ENCODE measurements around the gene RNASE12.

The RNASE12 gene

GRCh38 chr14:20591235-20591634 lies at the start of gene RNASE12:
Gene RNASE12 (minus strand): TSS chr14:20591376. CDS start chr14:20590723, 653 bp downstream.
- Histone ChIP-seq H3K79me2 (ENCODE audit: control insufficient read depth, insufficient read depth, low read length, unreplicated experiment) (no peaks in the 10 kb centered on the region), H2AFZ (ENCODE audit: low read length, unreplicated experiment) (peak within 1 kb of the TSS; percentile 58), H3K27ac (ENCODE audit: low read depth, low read length) (no peak within 1 kb of the TSS), H3K4me1 (ENCODE audit: control insufficient read depth, insufficient read depth, low read length, unreplicated experiment) (peaks cover 6% of the 10 kb centered on the region), H3K4me3 (ENCODE audit: low read depth, low read length) (peak within 1 kb of the TSS; percentile 46), H3K36me3 (ENCODE audit: insufficient read depth, low read length) (no peaks in the 10 kb centered on the region), H3K27me3 (ENCODE audit: insufficient read depth, low read length) (peaks cover 58% of the 10 kb centered on the region)

GRCh38 chr14:20632831-20633691 lies 41.9 kb upstream of the RNASE12 start:
- Histone ChIP-seq H3K4me3 (ENCODE audit: low read depth, low read length) (peak overlapping the region; percentile 72), H3K27me3 (ENCODE audit: insufficient read depth, low read length) (peaks cover 61% of the 10 kb centered on the region), H3K36me3 (ENCODE audit: insufficient read depth, low read length) (no peaks in the 10 kb centered on the region), H2AFZ (ENCODE audit: low read length, unreplicated experiment) (no peak overlapping the region), H3K79me2 (ENCODE audit: control insufficient read depth, insufficient read depth, low read length, unreplicated experiment) (no peaks in the 10 kb centered on the region), H3K27ac (ENCODE audit: low read depth, low read length) (no peak overlapping the region), H3K4me1 (ENCODE audit: control insufficient read depth, insufficient read depth, low read length, unreplicated experiment) (peaks cover 2% of the 10 kb centered on the region)

- Histone ChIP-seq H3K27ac (ENCODE audit: low read depth, low read length) (no peak overlapping the region), H3K27me3 (ENCODE audit: insufficient read depth, low read length) (peaks cover 57% of the 10 kb centered on the region)
Measured at GRCh38 chr14:20632448-20632830, 41.3 kb upstream of the RNASE12 start.

DNA sequence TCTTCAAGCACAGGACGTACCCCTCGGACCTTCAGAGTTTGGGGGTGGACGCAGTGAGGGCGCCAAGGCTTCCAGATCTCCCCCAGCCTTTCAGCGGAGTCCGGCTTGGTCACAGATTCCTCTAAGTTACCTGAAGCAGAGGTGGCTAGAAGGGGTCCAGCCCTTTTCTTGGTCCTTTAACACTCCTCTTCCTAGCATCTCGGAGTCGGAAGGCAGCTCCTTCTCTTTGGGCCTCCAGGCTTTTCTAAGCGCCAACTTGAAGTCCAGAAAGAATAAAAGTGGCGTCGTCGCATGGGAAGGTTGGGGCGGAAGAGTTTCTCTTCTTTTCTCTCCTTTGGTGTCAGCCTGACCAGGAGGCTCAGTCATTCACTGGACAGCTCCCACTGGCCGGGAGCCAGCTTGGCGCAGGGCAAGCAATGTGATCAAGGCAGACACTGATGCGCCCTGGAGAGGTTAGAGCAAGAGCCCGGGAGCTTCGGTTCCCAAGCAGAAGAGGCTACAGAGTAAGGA lies 40.8 kb upstream of the RNASE12 start:
- H3K27me3 ChIP-seq (ENCODE audit: insufficient read depth, low read length) = peaks cover 52% of the 10 kb centered on the region
- H3K36me3 ChIP-seq (ENCODE audit: insufficient read depth, low read length) = no peaks in the 10 kb centered on the region
- H3K79me2 ChIP-seq (ENCODE audit: control insufficient read depth, insufficient read depth, low read length, unreplicated experiment) = no peaks in the 10 kb centered on the region
- peak overlapping the region; percentile 72 for H3K4me3 ChIP-seq (ENCODE audit: low read depth, low read length)
- H2AFZ ChIP-seq (ENCODE audit: low read length, unreplicated experiment) = no peak overlapping the region
- peaks cover 9% of the 10 kb centered on the region for H3K4me1 ChIP-seq (ENCODE audit: control insufficient read depth, insufficient read depth, low read length, unreplicated experiment)
- no peak overlapping the region for H3K27ac ChIP-seq (ENCODE audit: low read depth, low read length)

More at GRCh38 chr14:20632448-20632830, 41.3 kb upstream of the RNASE12 start:
- peak overlapping the region; percentile 72 for H3K4me3 ChIP-seq (ENCODE audit: low read depth, low read length)
- no peak overlapping the region for H2AFZ ChIP-seq (ENCODE audit: low read length, unreplicated experiment)
- H3K79me2 ChIP-seq (ENCODE audit: control insufficient read depth, insufficient read depth, low read length, unreplicated experiment) = no peaks in the 10 kb centered on the region
- H3K36me3 ChIP-seq (ENCODE audit: insufficient read depth, low read length) = no peaks in the 10 kb centered on the region
- H3K4me1 ChIP-seq (ENCODE audit: control insufficient read depth, insufficient read depth, low read length, unreplicated experiment) = peaks cover 6% of the 10 kb centered on the region

DNA sequence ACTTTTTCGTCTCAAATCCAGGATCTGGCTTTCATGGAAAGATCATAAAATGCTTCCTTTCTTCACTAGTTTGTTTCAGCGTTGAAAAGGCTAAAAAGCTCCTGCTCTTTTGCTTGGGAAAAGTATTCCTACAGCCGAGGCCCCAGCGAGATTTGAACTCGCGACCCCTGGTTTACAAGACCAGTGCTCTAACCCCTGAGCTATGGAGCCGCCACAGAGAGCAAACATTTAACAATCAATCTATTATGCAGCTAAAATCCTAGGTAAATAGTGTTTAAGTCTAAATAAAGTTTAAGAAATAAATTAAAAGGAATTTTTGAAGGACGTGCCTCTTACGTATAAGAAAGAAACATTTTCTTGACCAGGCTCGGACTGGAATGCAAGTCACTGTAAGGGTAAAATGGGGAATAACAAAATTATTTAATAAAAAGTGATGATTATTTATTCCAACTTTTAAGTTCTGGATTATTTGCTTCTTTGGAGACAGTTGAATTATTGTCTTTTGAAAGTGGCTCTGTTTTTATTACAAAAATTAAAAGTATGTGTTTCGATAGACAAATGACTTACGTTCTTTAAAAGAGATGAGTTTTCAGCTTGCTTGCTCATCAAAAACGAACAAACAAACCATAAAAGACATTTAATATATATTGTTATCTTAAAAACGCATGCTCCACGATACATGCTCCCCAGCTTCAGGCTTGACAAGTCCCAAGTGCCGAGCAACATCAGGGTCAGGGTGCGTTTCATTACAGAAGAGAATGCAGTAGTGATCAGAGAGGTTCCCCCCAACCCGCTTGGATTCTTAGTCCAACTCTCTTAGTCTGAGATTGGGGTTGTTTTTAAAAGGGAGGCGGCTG lies 40.1 kb upstream of the RNASE12 start:
- Histone ChIP-seq H3K4me3 (ENCODE audit: low read depth, low read length) (peak overlapping the region; percentile 76), H2AFZ (ENCODE audit: low read length, unreplicated experiment) (no peak overlapping the region), H3K4me1 (ENCODE audit: control insufficient read depth, insufficient read depth, low read length, unreplicated experiment) (peaks cover 16% of the 10 kb centered on the region), H3K27me3 (ENCODE audit: insufficient read depth, low read length) (peaks cover 48% of the 10 kb centered on the region), H3K79me2 (ENCODE audit: control insufficient read depth, insufficient read depth, low read length, unreplicated experiment) (no peaks in the 10 kb centered on the region), H3K36me3 (ENCODE audit: insufficient read depth, low read length) (no peaks in the 10 kb centered on the region), H3K27ac (ENCODE audit: low read depth, low read length) (no peak overlapping the region)

DNA sequence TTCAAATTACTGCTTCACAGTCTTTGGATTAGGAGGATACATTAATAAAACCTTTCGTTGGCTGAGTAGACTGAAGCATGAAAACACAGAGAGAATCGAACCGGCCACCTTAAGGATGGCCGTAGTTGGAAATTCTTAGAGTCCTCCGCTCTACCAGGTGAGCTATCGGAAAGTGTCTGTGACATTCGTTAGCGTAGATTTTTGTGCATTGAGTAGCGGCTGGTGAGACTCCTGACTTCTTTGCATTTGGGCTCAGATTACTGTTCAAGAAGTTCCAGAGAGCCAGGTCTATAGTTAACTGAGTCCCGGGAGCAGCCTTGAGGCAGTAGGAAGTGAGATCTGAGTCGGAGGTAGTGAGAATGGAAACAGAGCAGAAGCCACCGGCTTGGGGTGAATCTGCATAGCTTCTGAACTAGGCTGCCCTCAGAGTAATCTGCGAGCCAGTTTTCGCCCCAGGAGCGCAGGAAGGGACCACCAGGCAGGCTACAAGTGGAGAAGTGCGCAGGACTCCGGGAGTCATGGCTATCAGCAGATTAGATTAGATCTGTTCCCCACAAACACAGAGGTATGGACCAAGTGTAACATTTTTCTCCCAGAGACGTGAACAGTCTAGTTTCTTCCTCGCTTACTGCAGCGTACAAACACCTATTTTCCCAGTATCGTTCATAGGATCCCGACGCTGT lies 39.3 kb upstream of the RNASE12 start:
- Histone ChIP-seq H2AFZ (ENCODE audit: low read length, unreplicated experiment) (no peak overlapping the region), H3K27ac (ENCODE audit: low read depth, low read length) (no peak overlapping the region)

DNA sequence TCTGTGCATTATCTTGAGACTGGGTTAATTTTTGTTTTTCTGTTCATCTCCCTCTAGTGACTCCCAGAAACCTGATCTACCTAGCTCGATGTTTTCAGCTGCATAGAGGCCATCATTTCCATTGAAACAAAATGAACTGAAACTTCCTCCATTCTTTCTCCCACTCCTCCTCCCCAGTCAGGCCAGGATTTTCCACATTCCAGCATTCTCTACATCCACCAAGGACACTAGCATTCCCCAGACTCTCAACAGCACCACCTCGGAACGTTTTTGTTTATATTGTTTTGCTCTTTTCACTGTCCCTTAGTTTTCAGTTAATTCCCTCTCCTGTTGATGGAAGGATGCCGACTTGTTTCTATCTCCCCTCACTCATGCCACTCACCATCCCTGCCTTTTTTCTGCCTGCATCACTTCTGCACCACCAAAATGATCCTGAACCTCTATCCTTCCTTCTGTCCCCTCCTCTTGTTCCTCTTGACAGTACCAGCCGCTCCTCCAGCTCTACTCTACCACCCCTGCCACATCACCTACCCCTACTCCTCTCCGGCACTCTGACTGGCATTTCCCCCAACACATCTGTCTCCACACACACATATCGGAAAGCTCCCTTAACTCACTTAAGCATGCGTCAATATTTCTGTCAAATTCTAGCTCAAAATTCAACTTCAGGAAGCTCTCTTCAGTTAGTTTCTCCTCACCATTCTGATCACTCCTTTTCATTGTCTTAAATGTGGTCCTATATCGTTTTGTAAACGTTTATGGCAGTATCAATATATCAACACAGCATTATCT lies 37.1 kb upstream of the RNASE12 start:
- no peak overlapping the region for H3K27ac ChIP-seq (ENCODE audit: low read depth, low read length)
- peaks cover 18% of the 10 kb centered on the region for H3K4me1 ChIP-seq (ENCODE audit: control insufficient read depth, insufficient read depth, low read length, unreplicated experiment)
- H3K4me3 ChIP-seq (ENCODE audit: low read depth, low read length) = no peak overlapping the region; the same call in 1 of the 2 replicates
- H3K27me3 ChIP-seq (ENCODE audit: insufficient read depth, low read length) = peaks cover 22% of the 10 kb centered on the region
- no peaks in the 10 kb centered on the region for H3K36me3 ChIP-seq (ENCODE audit: insufficient read depth, low read length)
- H2AFZ ChIP-seq (ENCODE audit: low read length, unreplicated experiment) = no peak overlapping the region
- no peaks in the 10 kb centered on the region for H3K79me2 ChIP-seq (ENCODE audit: control insufficient read depth, insufficient read depth, low read length, unreplicated experiment)

More for the DNA sequence above, 39.3 kb upstream of the RNASE12 start:
- no peaks in the 10 kb centered on the region for H3K79me2 ChIP-seq (ENCODE audit: control insufficient read depth, insufficient read depth, low read length, unreplicated experiment)
- peak overlapping the region; percentile 76 for H3K4me3 ChIP-seq (ENCODE audit: low read depth, low read length)
- peaks cover 18% of the 10 kb centered on the region for H3K4me1 ChIP-seq (ENCODE audit: control insufficient read depth, insufficient read depth, low read length, unreplicated experiment)
- H3K27me3 ChIP-seq (ENCODE audit: insufficient read depth, low read length) = peaks cover 43% of the 10 kb centered on the region
- H3K36me3 ChIP-seq (ENCODE audit: insufficient read depth, low read length) = no peaks in the 10 kb centered on the region

DNA sequence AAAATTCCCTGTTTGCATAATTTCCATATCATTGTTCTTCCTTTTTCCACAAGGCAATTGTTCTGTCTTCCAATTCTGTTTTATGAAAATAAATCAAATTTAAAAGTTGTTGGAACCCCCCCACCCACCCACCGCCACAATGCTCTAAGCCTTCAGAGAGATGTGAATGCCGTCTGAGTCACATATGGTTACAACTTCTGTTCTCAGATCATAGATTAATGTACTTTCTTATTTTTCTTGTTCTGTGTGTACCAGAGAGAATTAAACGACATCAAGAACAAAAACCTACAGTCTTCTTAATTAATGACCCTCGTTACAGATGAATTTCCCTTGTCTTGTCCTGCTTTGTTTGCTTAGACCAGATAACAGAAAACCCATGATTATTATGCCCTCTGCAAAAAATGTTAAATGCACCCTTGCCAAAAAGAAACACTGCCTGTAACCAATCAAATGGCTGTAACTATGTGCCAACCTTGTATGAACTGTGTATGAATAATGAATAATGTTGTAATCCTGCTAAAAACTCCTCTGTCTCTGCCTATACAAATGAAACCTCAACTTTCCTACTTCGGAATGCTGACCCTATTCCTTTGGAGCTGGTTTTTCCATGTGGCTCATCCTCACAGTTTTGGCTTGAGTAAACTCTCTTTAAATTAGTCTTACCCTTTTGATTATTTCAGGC lies 36.3 kb upstream of the RNASE12 start:
- H3K4me3 ChIP-seq (ENCODE audit: low read depth, low read length) = no peak overlapping the region; the same call in 1 of the 2 replicates

DNA sequence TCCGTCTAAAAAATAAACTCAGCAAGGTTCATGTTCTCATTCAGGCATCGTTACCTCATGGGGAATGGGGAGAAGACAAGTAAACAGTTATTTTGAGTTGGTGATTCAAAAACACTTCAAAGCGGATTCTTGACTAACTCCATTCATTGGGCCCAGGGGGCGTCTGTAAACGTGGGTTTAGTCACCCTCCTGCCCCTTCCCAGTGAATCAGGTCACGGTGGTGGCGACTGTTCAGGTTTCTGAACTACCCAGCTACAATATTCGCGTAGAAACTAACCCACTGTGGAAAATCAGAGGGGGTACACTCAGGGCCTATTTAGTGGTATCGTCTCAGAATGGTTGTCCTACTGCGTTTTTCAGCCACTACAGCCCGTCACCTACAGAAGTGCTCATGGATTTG lies 35.1 kb upstream of the RNASE12 start:
- Histone ChIP-seq H3K4me1 (ENCODE audit: control insufficient read depth, insufficient read depth, low read length, unreplicated experiment) (peaks cover 18% of the 10 kb centered on the region), H3K36me3 (ENCODE audit: insufficient read depth, low read length) (no peaks in the 10 kb centered on the region), H3K27me3 (ENCODE audit: insufficient read depth, low read length) (peaks cover 21% of the 10 kb centered on the region), H3K79me2 (ENCODE audit: control insufficient read depth, insufficient read depth, low read length, unreplicated experiment) (no peaks in the 10 kb centered on the region), H3K4me3 (ENCODE audit: low read depth, low read length) (peak overlapping the region; percentile 42), H2AFZ (ENCODE audit: low read length, unreplicated experiment) (no peak overlapping the region), H3K27ac (ENCODE audit: low read depth, low read length) (no peak overlapping the region)

More for the DNA sequence above, 36.3 kb upstream of the RNASE12 start:
- no peak overlapping the region for H3K27ac ChIP-seq (ENCODE audit: low read depth, low read length)
- no peaks in the 10 kb centered on the region for H3K79me2 ChIP-seq (ENCODE audit: control insufficient read depth, insufficient read depth, low read length, unreplicated experiment)
- peaks cover 21% of the 10 kb centered on the region for H3K27me3 ChIP-seq (ENCODE audit: insufficient read depth, low read length)
- H3K4me1 ChIP-seq (ENCODE audit: control insufficient read depth, insufficient read depth, low read length, unreplicated experiment) = peaks cover 18% of the 10 kb centered on the region
- H3K36me3 ChIP-seq (ENCODE audit: insufficient read depth, low read length) = no peaks in the 10 kb centered on the region
- H2AFZ ChIP-seq (ENCODE audit: low read length, unreplicated experiment) = no peak overlapping the region

All from ACC112 (cell line).